MV-4-11 (cell line): ENCODE results near the gene HLA-DQB2.
"Not testable (repeated sequence)": the region's sequence is repeated elsewhere in the genome, so short reads cannot be mapped to it uniquely, and the experiment has no call there.

ENCODE experiments used
- DNase-seq: peaks from one replicate; lab custom pipeline; 2025; lab: John Stamatoyannopoulos, UW

The HLA-DQB2 gene

GRCh38 chr6:32745649-32746048 is 17.7 kb downstream of the HLA-DQB2 start:
- not testable (repeated sequence) for DNase-seq

DNA sequence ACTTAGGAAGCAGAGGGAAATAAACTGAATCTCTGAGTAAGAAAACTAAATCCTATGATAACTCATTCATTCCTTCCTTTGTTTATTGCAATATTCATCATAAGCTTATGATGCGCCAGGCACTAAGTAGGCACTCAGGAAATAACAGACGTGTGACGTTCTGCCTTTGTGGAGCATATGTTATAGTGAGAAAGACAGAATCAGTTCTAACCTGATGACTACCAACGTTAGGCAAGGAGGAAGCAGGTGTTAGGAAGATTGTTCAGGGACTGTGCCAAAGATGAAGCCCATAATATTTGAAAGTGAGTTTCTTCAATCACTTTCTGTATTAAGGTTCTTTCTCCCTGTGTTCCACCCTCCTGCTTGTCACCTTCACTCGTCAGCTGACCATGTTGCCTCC is 18.6 kb downstream of the HLA-DQB2 start:
- no peak for DNase-seq

GRCh38 chr6:32742374-32742773 is 21.0 kb downstream of the HLA-DQB2 start:
- no peak for DNase-seq

DNA sequence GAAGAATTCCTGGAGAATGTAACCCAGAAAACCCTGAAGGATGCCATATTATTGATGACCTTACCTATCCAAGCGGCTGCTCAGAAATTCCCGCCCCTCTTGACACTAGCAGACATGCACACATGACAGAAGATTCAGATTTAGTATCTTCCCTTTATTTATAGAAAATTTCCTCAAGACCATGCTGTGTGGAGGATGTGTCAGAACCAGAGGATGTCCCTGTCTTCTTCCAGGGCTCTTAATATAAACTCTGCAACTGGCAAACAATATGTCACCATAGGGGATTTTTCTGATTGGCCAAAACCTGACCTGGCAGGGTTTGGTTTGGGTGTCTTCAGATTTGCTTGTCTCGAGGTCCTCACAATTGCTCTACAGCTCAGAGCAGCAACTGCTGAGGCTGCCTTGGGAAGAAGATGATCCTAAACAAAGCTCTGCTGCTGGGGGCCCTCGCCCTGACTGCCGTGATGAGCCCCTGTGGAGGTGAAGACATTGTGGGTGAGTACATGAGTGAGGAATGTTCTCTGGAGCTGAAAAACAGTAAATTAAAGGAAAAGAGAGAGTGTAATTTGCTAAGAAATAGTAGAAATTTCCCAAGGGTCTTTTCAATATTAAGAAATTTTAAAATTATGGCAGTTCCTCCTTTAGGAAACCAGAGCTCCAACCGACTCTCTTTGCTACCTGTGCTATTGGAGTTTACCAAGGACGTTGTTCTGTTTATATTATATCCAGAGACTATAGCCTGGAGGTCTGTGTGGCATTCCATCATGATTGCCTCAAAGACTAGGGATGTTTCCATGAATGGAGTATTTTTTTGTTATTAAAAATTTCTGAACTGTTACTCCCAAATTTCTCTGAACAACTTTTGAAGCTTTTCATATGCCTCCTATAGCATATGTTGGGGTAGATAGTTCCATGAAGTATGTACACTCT is 22.0 kb downstream of the HLA-DQB2 start, which contains the start of gene HLA-DQA2:
Gene HLA-DQA2 (plus strand): TSS at position 361 of the 930 bp plus-strand sequence. CDS start 53 bp downstream, at position 414.
- no peak for DNase-seq

DNA sequence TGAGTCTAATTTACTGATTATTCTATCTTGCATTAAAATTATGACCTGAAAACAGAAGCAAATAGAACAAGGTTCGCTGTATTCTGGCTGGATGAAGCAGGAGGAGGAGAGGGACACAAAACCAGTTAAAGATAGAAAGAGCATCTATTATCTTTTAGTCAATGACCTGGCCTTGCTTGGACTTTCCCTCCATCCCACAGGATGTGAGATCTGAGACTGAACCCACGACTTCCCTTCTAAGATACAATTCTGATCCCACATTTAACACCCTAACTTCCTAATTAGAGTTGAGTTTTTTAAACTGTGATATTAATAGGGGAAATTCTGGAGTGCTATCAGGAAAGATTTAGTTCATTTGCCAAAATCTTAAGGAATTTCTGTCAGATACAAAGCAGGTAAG is 25.2 kb downstream of the HLA-DQB2 start:
- no peak for DNase-seq

GRCh38 chr6:32718879-32719278 is 44.5 kb downstream of the HLA-DQB2 start:
- DNase-seq, result no peak

- no peak for DNase-seq
Observed at GRCh38 chr6:32716396-32716795, 46.9 kb downstream of the HLA-DQB2 start.

- DNase-seq, result peak; percentile 38
Observed at GRCh38 chr6:32713241-32713640, 50.1 kb downstream of the HLA-DQB2 start.

- no peak for DNase-seq
Observed at GRCh38 chr6:32709625-32710024, 53.7 kb downstream of the HLA-DQB2 start.
